22Rv1 (cell line): ENCODE data around the gene ARF1.

Experiments used
- H3K27ac ChIP-seq: fragments of 450-650 bp; 2 replicates; pipeline ENCODE4 v1.5.1; 2017
- ZFX ChIP-seq: fragments of 450-650 bp; IDR thresholded peaks from 2 replicates; pipeline ENCODE4 v1.6.1; 2017; ENCODE audit warnings: antibody characterized with exemption, borderline replicate concordance
- TF ChIP-seq, protein P1 (sequence below): fragments of 450-650 bp; IDR thresholded peaks from 2 replicates; pipeline ENCODE4 v1.5.1; 2017; ENCODE audit warnings: mild to moderate bottlenecking

ARF1 gene

DNA sequence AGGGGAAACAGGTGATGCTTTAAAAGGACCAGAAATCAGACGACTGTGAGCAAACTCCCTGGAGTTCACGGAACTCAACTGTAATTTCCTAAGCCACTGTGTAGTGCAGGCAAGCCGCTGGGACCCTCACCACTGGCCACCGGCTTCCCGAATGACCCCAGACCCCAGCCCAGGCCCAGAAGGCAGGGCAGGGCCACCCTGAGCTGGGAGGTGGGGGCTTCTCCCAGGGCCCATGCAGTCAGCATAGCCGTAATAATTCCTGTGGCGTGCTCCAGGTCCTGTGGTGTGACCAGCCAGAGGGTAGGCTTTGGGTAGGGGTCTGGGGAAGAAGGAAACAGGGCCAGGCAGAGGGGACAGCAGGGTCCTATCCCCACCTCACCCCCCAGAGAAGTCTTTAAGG, 3.5 kb upstream of the ARF1 start:
- no peak for TF ChIP-seq ZFX
- TF ChIP-seq, protein P1, sequence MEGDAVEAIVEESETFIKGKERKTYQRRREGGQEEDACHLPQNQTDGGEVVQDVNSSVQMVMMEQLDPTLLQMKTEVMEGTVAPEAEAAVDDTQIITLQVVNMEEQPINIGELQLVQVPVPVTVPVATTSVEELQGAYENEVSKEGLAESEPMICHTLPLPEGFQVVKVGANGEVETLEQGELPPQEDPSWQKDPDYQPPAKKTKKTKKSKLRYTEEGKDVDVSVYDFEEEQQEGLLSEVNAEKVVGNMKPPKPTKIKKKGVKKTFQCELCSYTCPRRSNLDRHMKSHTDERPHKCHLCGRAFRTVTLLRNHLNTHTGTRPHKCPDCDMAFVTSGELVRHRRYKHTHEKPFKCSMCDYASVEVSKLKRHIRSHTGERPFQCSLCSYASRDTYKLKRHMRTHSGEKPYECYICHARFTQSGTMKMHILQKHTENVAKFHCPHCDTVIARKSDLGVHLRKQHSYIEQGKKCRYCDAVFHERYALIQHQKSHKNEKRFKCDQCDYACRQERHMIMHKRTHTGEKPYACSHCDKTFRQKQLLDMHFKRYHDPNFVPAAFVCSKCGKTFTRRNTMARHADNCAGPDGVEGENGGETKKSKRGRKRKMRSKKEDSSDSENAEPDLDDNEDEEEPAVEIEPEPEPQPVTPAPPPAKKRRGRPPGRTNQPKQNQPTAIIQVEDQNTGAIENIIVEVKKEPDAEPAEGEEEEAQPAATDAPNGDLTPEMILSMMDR: no peak
- H3K27ac ChIP-seq: no peak overlapping the region

DNA sequence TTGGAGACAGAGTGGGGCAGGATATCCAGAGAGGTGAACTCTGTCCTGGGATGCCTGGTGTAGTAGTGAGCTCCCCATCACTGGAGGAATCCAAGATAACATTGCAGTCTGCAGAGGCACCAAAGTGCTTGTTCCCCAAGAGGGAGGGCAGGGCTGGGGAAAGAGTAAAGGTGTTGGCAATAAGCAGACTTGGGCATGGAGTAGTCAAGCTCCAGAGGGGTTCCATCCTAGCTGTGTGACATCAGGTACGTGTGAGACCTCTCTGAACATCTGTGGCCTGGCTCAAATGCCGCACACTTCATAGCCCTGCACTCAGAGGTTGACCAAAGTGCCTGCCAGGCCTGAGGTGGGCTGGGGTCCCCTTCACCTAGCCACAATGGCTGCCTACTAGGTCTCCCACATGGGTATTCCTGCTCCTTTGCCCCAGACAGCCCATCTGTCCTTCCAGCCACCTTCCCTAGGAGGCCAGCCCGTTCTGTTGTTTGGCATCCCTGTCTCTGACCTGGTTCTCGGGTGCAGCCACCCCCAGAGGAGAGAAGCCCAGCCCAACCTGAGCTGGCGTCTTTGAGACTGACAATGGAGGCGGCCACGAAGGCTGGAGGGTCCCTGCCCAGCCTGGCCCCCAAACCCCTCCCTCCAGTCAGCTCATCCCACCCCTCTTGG, 2.8 kb upstream of the ARF1 start:
- TF ChIP-seq ZFX: no peak
- TF ChIP-seq, protein P1: no peak
- no peak overlapping the region for H3K27ac ChIP-seq

DNA sequence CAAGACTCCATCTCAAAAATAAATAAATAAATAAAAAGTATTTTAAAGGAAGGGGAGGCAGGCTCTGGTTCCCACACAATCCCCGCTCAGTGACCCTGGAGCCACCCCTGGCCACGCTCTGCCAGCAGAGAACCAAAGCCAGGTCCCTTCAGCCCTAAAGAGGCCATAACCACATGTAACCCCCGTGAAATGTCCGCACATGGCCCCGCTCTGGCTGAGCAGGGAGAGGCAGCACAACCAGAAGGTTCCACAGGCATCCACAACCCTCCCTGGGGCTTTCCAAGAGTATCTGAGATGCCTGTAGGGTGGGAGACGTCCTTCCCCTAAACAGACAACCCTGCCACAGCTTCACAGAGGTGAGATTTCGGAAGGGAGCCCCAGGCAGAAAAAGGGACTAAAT, 1.4 kb upstream of the ARF1 start:
- TF ChIP-seq, protein P1: no peak
- no peak for TF ChIP-seq ZFX
- H3K27ac ChIP-seq: peak overlapping the region; percentile 95; the same call in 1 of the 2 replicates

DNA sequence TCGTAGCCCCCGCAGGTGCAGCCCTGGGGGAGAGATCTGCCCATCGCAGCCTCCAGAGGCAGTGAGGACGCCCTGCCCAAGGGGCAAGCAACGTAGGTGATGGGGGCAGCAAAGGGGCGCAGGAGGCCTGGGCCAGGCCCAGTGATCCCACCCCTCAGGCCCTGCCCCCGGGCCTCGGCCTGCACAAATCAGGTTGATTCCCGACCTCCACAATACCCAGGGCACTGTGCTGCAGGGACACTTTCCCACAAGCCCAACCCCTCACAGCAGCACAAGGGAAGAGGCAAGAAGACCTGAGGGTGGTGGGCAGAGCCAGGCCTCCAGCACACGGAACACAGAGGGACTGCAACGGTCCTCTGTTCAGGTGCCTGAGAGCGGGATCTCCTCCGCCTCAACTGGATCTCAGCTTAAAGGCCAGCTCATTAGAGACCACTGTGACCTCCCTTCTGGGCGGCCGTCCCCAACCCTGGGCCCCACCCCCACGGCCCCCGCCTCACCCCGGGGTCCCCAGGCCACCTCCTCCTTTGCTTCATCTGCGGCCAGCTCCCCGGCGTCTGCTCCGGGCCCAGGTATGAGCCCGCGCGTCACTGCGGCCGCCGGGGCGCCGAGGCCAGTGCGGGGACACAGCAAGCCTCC, 812 bp upstream of the ARF1 start:
- H3K27ac ChIP-seq: peak overlapping the region; percentile 95
- no peak for TF ChIP-seq ZFX
- TF ChIP-seq, protein P1: no peak

DNA sequence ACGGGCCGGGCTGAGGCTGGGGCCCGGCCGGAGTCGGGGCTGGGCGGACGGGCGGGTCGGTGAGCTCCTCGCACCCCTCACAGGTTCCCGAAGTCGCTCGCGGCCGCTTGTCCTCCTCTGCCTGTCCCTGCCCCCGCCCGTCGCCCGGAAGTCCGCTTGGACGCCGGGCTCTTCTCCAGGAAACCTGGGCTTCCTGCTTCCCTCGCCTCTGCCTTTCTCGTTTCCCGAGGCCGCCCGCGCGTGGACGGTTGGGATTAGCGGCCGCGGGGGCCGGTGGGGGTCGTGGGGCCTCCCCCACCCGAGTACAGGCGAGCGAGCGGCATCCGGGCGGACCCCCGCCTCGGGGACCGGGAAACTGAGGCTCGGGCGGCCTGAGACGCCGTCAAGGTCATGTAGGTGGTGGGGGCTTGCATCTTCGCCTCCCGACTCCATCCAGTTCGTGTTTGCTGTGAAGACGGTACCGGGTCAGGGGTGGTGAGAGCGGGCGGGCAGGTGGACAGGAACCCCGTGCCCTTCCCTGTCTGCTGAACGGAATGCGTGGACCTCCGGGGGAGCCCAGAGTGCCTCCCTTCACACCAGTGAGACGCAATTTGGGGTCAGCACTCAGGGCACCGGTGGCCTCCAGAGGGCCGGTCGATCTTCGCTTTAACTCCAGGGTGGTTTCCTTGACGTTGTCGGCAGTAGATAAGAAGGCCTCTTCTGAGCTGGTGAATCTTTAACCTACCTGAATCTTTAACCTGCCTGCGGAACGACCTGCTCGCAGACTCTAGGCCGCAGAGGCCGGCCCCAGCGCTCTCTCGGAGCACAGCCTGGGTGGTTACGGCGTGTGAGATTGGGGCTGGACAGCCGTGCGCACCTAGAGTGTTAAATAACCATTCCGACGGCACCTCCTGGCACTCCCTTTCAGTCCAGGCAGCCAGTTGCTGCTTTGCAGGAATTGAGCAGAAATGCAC, 686 bp downstream of the ARF1 start:
- TF ChIP-seq, protein P1: no peak
- TF ChIP-seq ZFX: no peak
- peak overlapping the region; percentile 95 for H3K27ac ChIP-seq

DNA sequence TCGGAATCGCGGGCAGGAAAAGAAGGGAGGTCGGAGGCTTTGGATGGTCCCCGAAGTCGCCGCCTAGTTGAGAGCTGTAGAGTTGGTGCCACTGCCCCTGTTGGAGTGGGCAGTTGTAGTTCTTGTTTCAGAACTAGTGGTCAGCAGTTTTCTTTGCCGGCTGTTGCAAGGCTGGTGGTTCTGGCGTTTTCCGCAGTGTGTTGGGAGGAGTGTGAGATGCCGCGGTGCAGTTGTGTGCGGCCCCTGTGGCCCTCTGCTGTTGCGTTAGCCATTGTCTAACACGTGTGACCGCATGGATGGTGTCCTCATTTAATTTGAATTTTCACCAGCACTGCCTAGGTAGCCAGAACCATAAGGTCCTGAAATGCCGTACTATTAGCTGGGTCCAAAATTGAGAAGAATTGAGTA, 1.4 kb downstream of the ARF1 start:
- TF ChIP-seq, protein P1: no peak
- TF ChIP-seq ZFX: no peak

More for the DNA sequence above, 1.4 kb downstream of the ARF1 start:
- peak overlapping the region; percentile 95 for H3K27ac ChIP-seq
